ENCODE results near the gene MUC5AC.
"Not testable (repeated sequence)": the region's sequence is repeated elsewhere in the genome, so short reads cannot be mapped to it uniquely, and the experiment has no call there.

Gene MUC5AC

GRCh38 chr11:1162491-1163311 is 4.9 kb downstream of the MUC5AC start:
- DNase-seq (ENCODE audit: low spot score) = no peak

- no peak for DNase-seq (ENCODE audit: low spot score)
These were observed 5.7 kb downstream of the MUC5AC start for GRCh38 chr11:1163321-1163910.

GRCh38 chr11:1163911-1164735 is 6.4 kb downstream of the MUC5AC start:
- no peak for DNase-seq (ENCODE audit: low spot score)

- not testable (repeated sequence) for DNase-seq (ENCODE audit: low spot score)
These were observed 7.1 kb downstream of the MUC5AC start for GRCh38 chr11:1164779-1165255.

GRCh38 chr11:1165256-1166041 is 7.7 kb downstream of the MUC5AC start:
- no peak for DNase-seq (ENCODE audit: low spot score)

- DNase-seq (ENCODE audit: low spot score) = no peak
These were observed 9.5 kb downstream of the MUC5AC start for GRCh38 chr11:1167256-1167655.

GRCh38 chr11:1167751-1168231 is 10.0 kb downstream of the MUC5AC start:
- DNase-seq (ENCODE audit: low spot score) = no peak

- DNase-seq (ENCODE audit: low spot score) = no peak
These were observed 10.5 kb downstream of the MUC5AC start for GRCh38 chr11:1168256-1168655.

GRCh38 chr11:1168721-1169161 is 11.0 kb downstream of the MUC5AC start:
- DNase-seq (ENCODE audit: low spot score) = no peak

- DNase-seq (ENCODE audit: low spot score) = no peak
These were observed 13.7 kb downstream of the MUC5AC start for GRCh38 chr11:1171223-1171984.

- no peak for DNase-seq (ENCODE audit: low spot score)
These were observed 14.4 kb downstream of the MUC5AC start for GRCh38 chr11:1171985-1172728.

GRCh38 chr11:1172729-1173117 is 15.0 kb downstream of the MUC5AC start:
- no peak for DNase-seq (ENCODE audit: low spot score)

GRCh38 chr11:1173396-1173795 is 15.6 kb downstream of the MUC5AC start:
- not testable (repeated sequence) for DNase-seq (ENCODE audit: low spot score)

GRCh38 chr11:1174441-1175370 is 17.0 kb downstream of the MUC5AC start:
- DNase-seq (ENCODE audit: low spot score) = no peak

- no peak for DNase-seq (ENCODE audit: low spot score)
These were observed 17.9 kb downstream of the MUC5AC start for GRCh38 chr11:1175461-1176223.

GRCh38 chr11:1176224-1177019 is 18.7 kb downstream of the MUC5AC start:
- no peak for DNase-seq (ENCODE audit: low spot score)

GRCh38 chr11:1177020-1177770 is 19.4 kb downstream of the MUC5AC start:
- DNase-seq (ENCODE audit: low spot score) = no peak
